ENCODE data around the gene NPEPL1.

DNA sequence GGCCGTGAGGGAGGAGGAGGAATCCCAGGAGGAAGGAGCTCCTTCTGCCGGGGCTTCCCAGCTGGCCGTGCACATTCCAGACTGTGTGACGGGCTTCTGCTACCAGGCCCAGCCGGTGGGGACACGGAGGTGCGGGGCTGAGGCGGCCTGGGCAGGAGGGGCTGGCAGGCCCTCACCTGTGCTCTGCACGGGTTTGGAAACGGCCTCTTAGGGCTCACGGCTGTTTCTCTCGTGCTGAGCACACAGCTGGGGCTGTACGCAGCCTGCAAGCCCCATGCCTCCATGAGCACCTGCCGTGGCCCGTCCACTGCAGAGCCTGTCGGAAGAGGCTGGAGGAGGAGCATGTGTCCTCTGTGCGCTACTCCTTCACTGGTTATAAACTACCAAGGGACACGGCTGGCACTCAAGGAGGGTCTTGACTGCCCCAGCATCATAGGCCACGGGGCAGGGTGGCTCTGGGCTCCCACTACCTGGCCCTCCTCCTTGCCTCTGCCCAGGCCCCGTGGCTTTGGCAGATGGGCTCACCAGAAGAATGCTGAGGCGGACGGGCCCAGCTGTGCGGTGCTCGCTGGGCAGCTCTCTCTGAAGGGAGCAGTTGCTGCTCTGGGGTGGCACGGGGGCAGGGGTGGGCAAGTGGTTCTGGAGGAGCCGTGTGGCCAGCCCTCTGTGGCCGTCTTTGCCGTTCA is 15.8 kb downstream of the NPEPL1 start:
- TF ChIP-seq ZBTB4 (CRISPR knock-in tag; IDR thresholded peaks at IDR 0.05) (no peak), EZH2 (IDR thresholded peaks at IDR 0.05; ENCODE audit: borderline replicate concordance, control insufficient read depth, low read depth, low read length) (no peak), E2F4 (IDR thresholded peaks at IDR 0.05; ENCODE audit: low read depth, low read length) (no peak), PAX8 (IDR thresholded peaks at IDR 0.05) (no peak)
- TF ChIP-seq, protein P1, sequence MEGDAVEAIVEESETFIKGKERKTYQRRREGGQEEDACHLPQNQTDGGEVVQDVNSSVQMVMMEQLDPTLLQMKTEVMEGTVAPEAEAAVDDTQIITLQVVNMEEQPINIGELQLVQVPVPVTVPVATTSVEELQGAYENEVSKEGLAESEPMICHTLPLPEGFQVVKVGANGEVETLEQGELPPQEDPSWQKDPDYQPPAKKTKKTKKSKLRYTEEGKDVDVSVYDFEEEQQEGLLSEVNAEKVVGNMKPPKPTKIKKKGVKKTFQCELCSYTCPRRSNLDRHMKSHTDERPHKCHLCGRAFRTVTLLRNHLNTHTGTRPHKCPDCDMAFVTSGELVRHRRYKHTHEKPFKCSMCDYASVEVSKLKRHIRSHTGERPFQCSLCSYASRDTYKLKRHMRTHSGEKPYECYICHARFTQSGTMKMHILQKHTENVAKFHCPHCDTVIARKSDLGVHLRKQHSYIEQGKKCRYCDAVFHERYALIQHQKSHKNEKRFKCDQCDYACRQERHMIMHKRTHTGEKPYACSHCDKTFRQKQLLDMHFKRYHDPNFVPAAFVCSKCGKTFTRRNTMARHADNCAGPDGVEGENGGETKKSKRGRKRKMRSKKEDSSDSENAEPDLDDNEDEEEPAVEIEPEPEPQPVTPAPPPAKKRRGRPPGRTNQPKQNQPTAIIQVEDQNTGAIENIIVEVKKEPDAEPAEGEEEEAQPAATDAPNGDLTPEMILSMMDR (IDR thresholded peaks at IDR 0.05 in 2 of 3, conservative IDR thresholded peaks at IDR 0.05 in 1 of 3; ENCODE audit: control insufficient read depth in 2 of 3, extremely low read depth in 1 of 3, insufficient read depth in 1 of 3, low read depth in 3 of 3, low read length in 3 of 3): no peak

Data from GM12878 (cell line).